GM20000 (cell line): ENCODE results near the gene ATP2B2.

ENCODE experiments used
- DNase-seq: peaks from one replicate; pipeline ENCODE4 v3.0.0; 2012; ENCODE audit warnings: low spot score
- TF ChIP-seq, protein P1 (sequence below): IDR thresholded peaks from 2 replicates; pipeline ENCODE4 v1.5.1; 2012; ENCODE audit warnings: mild to moderate bottlenecking, control low read depth; ENCODE audit errors: extremely low read depth, missing control alignments

Gene ATP2B2

GRCh38 chr3:10354361-10355015 is 150.9 kb downstream of the ATP2B2 start:
- TF ChIP-seq, protein P1, sequence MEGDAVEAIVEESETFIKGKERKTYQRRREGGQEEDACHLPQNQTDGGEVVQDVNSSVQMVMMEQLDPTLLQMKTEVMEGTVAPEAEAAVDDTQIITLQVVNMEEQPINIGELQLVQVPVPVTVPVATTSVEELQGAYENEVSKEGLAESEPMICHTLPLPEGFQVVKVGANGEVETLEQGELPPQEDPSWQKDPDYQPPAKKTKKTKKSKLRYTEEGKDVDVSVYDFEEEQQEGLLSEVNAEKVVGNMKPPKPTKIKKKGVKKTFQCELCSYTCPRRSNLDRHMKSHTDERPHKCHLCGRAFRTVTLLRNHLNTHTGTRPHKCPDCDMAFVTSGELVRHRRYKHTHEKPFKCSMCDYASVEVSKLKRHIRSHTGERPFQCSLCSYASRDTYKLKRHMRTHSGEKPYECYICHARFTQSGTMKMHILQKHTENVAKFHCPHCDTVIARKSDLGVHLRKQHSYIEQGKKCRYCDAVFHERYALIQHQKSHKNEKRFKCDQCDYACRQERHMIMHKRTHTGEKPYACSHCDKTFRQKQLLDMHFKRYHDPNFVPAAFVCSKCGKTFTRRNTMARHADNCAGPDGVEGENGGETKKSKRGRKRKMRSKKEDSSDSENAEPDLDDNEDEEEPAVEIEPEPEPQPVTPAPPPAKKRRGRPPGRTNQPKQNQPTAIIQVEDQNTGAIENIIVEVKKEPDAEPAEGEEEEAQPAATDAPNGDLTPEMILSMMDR, result no peak

DNA sequence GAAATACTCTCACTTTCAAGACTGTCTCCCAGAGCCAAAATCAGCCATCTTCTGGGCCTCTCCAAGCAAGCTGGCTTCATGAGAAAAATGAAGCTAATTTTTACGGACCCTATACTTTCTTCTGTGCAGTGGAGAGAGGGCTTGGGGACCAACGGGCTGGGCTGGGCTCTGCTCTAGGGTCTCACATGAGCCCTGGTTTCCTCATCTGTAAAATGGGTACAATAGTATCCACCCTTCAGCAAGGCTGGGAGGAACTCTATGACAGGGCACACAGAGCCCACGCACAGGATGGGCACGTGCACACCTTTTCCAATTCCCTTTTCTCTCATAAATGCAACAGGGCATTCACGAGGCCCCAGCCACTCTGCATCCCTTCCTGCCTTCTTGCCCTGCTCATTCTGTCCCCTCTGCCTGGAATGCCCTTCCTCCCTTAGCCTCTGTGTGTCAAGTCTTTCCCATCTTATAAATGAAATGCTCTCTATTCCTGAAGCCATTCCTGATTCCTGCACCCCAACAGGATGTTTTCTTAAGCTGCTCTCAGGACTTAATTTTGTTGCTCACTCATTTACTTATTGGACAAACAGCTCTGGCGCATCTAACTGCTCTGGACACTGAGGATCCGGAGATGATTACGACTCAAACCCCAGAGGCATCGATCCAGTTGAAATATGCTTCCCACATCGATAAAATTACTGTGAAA is 151.6 kb downstream of the ATP2B2 start:
- TF ChIP-seq, protein P1, result no peak
- no peak for DNase-seq

More at GRCh38 chr3:10354361-10355015, 150.9 kb downstream of the ATP2B2 start:
- DNase-seq, result no peak

DNA sequence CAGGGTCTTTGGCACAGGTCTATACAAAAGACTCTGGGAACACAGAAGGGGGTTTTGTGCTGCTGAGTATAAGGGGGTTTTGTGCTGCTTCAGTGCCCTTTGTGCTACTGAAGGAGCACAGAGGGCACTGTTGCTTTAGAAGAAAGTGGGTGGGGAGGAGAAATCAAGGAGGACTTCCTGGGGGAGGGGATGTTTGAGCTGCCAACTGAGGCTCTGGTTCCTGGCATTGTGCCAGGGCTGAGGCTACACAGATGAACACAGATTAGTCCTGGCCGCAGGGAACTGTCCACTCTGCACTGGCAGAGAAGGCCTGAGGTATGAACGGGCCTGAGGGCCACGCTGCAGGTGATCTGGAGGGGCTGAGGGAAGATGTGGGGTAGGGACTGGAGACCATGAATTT is 152.2 kb downstream of the ATP2B2 start:
- TF ChIP-seq, protein P1, result no peak
- no peak for DNase-seq

DNA sequence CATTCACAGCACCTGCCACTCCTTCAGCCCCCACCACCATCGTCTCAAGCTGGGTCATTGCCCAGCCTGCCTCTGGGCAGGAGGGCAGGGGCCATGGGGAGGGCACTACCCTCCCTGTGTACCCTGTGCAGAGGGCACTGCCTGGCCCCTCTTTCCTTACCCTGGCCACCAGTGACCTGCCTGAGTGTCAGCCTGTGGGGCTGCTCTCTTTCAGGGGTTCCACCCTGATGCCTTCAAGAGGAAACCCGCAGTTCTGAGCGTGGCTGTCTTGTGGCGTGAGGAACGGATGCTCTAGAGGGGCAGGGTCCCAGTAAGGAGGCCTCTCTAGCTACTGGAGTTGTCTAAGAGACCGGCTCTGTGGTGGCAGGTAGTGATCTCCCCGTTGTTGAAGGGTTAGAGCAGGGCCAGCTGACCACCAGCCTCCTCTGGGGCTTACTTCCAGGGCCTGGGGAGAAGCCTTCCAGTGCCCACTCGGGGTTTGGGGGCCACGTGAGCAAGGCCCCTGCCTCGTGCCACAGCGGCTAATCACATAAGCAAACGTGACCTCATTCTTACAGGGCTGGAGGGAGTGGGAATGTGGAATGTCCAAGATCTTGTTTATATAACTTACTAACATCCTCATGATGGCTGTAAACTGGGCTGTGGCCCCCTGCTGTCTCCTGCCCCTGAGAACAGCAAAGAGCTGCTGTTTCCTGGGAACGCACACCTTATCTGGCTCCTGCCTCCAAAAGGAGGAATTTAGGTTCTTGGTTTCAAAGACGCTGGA is 153.1 kb downstream of the ATP2B2 start:
- TF ChIP-seq, protein P1, result no peak
- no peak for DNase-seq

GRCh38 chr3:10351013-10351735 is 154.2 kb downstream of the ATP2B2 start:
- TF ChIP-seq, protein P1, result no peak
- no peak for DNase-seq

- no peak for DNase-seq
- TF ChIP-seq, protein P1, result no peak
Observed at GRCh38 chr3:10350324-10350985, 154.9 kb downstream of the ATP2B2 start.
